DOHH2 (cell line): ENCODE results near the gene SKA1.

Experiments
- H3F3A ChIP-seq: fragments of 200-600 bp; sonication (generic), shearing (Covaris generic); 2 replicates; pipeline ENCODE4 v1.6.0; 2016; ENCODE audit warnings: antibody characterized with exemption, mild to moderate bottlenecking; ENCODE audit not compliant: control insufficient read depth, insufficient read depth
- H3K27ac ChIP-seq: fragments of 200-600 bp; sonication (generic); 2 replicates; pipeline ENCODE4 v1.5.1; 2014; ENCODE audit warnings: low read depth, mild to moderate bottlenecking, low read length, moderate library complexity
- H3K27me3 ChIP-seq: fragments of 200-600 bp; sonication (generic); 2 replicates; pipeline ENCODE4 v1.6.1; 2014; ENCODE audit warnings: mild to moderate bottlenecking, low read length, mixed read lengths; ENCODE audit not compliant: control insufficient read depth
- H3K36me3 ChIP-seq: fragments of 200-600 bp; sonication (generic); 2 replicates; pipeline ENCODE4 v1.6.1; 2014; ENCODE audit warnings: mild to moderate bottlenecking, low read length, moderate library complexity, mixed read lengths; ENCODE audit not compliant: control insufficient read depth
- H3K4me1 ChIP-seq: fragments of 200-600 bp; sonication (generic); 2 replicates; pipeline ENCODE4 v1.6.1; 2014; ENCODE audit warnings: mild to moderate bottlenecking, low read length, mixed read lengths; ENCODE audit not compliant: control insufficient read depth
- H3K4me2 ChIP-seq: fragments of 200-600 bp; sonication (generic); 2 replicates; pipeline ENCODE4 v1.6.0; 2014; ENCODE audit warnings: mild to moderate bottlenecking, low read length, moderate library complexity
- H3K4me3 ChIP-seq: fragments of 200-600 bp; sonication (generic); 2 replicates; pipeline ENCODE4 v1.5.1; 2014; ENCODE audit warnings: mild to moderate bottlenecking, low read length, mixed read lengths
- H3K79me2 ChIP-seq: fragments of 200-600 bp; sonication (generic); 2 replicates; pipeline ENCODE4 v1.6.1; 2014; ENCODE audit warnings: mild to moderate bottlenecking, low read length, mixed read lengths; ENCODE audit not compliant: control insufficient read depth
- H3K9me2 ChIP-seq: fragments of 200-600 bp; sonication (generic); replicated peaks from 2 replicates; pipeline ENCODE4 v1.6.1; 2014; ENCODE audit warnings: mild to moderate bottlenecking, low read length, mixed read lengths; ENCODE audit not compliant: control insufficient read depth
- H3K9me3 ChIP-seq: fragments of 200-600 bp; sonication (generic); 2 replicates; pipeline ENCODE4 v1.6.1; 2014; ENCODE audit warnings: antibody characterized with exemption, low read length, mixed read lengths; ENCODE audit not compliant: control insufficient read depth, insufficient read depth
- H4K20me1 ChIP-seq: fragments of 200-600 bp; sonication (generic); 2 replicates; pipeline ENCODE4 v1.6.0; 2014; ENCODE audit warnings: low read depth, mild to moderate bottlenecking, antibody characterized with exemption, low read length, moderate library complexity; ENCODE audit not compliant: control insufficient read depth, insufficient read depth
- CTCF ChIP-seq: fragments of 200-600 bp; sonication (generic); IDR thresholded peaks from one replicate; pipeline ENCODE4 v1.5.1; 2014; ENCODE audit warnings: antibody characterized with exemption, mild to moderate bottlenecking, low read depth, low read length; ENCODE audit not compliant: poor library complexity, severe bottlenecking
- EZH2phosphoT487 ChIP-seq: fragments of 200-600 bp; sonication (generic); IDR thresholded peaks from 2 replicates; pipeline ENCODE4 v1.6.1; 2017; ENCODE audit warnings: borderline replicate concordance, mild to moderate bottlenecking, antibody characterized with exemption, low read length, moderate library complexity, mixed read lengths

The SKA1 gene

GRCh38 chr18:50350699-50351098 is 24.1 kb upstream of the SKA1 start:
- H3K4me1 ChIP-seq = peaks cover 4% of the 10 kb centered on the region
- no peak overlapping the region for H3K4me3 ChIP-seq
- H3K36me3 ChIP-seq = no peaks in the 10 kb centered on the region
- H3K9me2 ChIP-seq = no peaks in the 10 kb centered on the region
- no peak for TF ChIP-seq EZH2phosphoT487
- no peak for TF ChIP-seq CTCF
- H3K79me2 ChIP-seq = no peaks in the 10 kb centered on the region
- no peaks in the 10 kb centered on the region for H3K9me3 ChIP-seq
- H3F3A ChIP-seq = no peaks in the 10 kb centered on the region
- no peak overlapping the region for H3K4me2 ChIP-seq
- no peaks in the 10 kb centered on the region for H4K20me1 ChIP-seq
- peaks cover 7% of the 10 kb centered on the region; the same call in 1 of the 2 replicates for H3K27me3 ChIP-seq
- H3K27ac ChIP-seq = no peak overlapping the region

GRCh38 chr18:50356036-50356945 is 18.6 kb upstream of the SKA1 start:
- H3K4me1 ChIP-seq = peaks cover 18% of the 10 kb centered on the region
- peak overlapping the region; percentile 20; the same call in 1 of the 2 replicates for H3K4me2 ChIP-seq
- H3F3A ChIP-seq = no peaks in the 10 kb centered on the region
- TF ChIP-seq CTCF = no peak
- no peak for TF ChIP-seq EZH2phosphoT487
- H4K20me1 ChIP-seq = no peaks in the 10 kb centered on the region
- no peak overlapping the region for H3K4me3 ChIP-seq
- H3K9me3 ChIP-seq = no peaks in the 10 kb centered on the region
- no peaks in the 10 kb centered on the region for H3K9me2 ChIP-seq
- H3K79me2 ChIP-seq = no peaks in the 10 kb centered on the region
- H3K27me3 ChIP-seq = peaks cover 19% of the 10 kb centered on the region
- H3K36me3 ChIP-seq = no peaks in the 10 kb centered on the region
- no peak overlapping the region for H3K27ac ChIP-seq

GRCh38 chr18:50358844-50359243 is 16.0 kb upstream of the SKA1 start:
- Histone ChIP-seq H3K27ac (no peak overlapping the region), H3F3A (no peaks in the 10 kb centered on the region), H4K20me1 (no peaks in the 10 kb centered on the region), H3K4me3 (no peak overlapping the region), H3K27me3 (peaks cover 15% of the 10 kb centered on the region), H3K9me2 (no peaks in the 10 kb centered on the region), H3K79me2 (no peaks in the 10 kb centered on the region), H3K36me3 (no peaks in the 10 kb centered on the region), H3K4me1 (peaks cover 18% of the 10 kb centered on the region), H3K4me2 (no peak overlapping the region), H3K9me3 (no peaks in the 10 kb centered on the region)
- TF ChIP-seq CTCF (no peak), EZH2phosphoT487 (no peak)
